ENCODE data around the gene PCDH18. TPM values are rescaled to one million over a fixed set of nuclear protein-coding genes. Genes with fewer than 3 reads are reported as not detected.
"Not testable (repeated sequence)": the region's sequence is repeated elsewhere in the genome, so short reads cannot be mapped to it uniquely, and the experiment has no call there.

Gene PCDH18
- total RNA-seq, 2 experiments from 2014 or later: 0.07 to 0.12 TPM

GRCh38 chr4:137537807-137538206 lies 5.5 kb upstream of the PCDH18 start:
- CTCF ChIA-PET: interaction anchor here (0.6 kb wide), 1 partner anchor 215 kb away, joined by 3 read pairs; no protein-coding TSS in a partner anchor
- intact Hi-C loops (cut with micrococcal nuclease): not testable (repeated sequence)

GRCh38 chr4:137536789-137537561 lies 4.7 kb upstream of the PCDH18 start:
- H3K4me1 Mint-ChIP-seq (ENCODE audit: low read depth): peaks cover 3% of the 10 kb centered on the region
- intact Hi-C loops (cut with micrococcal nuclease): no loop called here
- no peak overlapping the region for H3K27ac Mint-ChIP-seq
- DNase-seq: no peak
- CTCF ChIA-PET: interaction anchor here (0.6 kb wide), 1 partner anchor 215 kb away, joined by 3 read pairs; no protein-coding TSS in a partner anchor
- H3K4me3 Mint-ChIP-seq: no peak overlapping the region
- no peaks in the 10 kb centered on the region for H3K9me3 Mint-ChIP-seq
- POLR2A ChIA-PET: no interaction called here
- no peaks in the 10 kb centered on the region for H3K27me3 Mint-ChIP-seq
- H3K36me3 Mint-ChIP-seq: no peaks in the 10 kb centered on the region

More at GRCh38 chr4:137537807-137538206, 5.5 kb upstream of the PCDH18 start:
- H3K4me3 Mint-ChIP-seq; POLR2A ChIA-PET; H3K9me3 Mint-ChIP-seq; H3K27me3 Mint-ChIP-seq; H3K4me1 Mint-ChIP-seq (ENCODE audit: low read depth); H3K36me3 Mint-ChIP-seq; H3K27ac Mint-ChIP-seq; DNase-seq: not testable (repeated sequence)

- no peak for DNase-seq
- peaks cover 3% of the 10 kb centered on the region for H3K4me1 Mint-ChIP-seq (ENCODE audit: low read depth)
- ChIA-PET POLR2A (no interaction called here), CTCF (no interaction called here)
- no peaks in the 10 kb centered on the region for H3K36me3 Mint-ChIP-seq
- no peak overlapping the region for H3K27ac Mint-ChIP-seq
- intact Hi-C loops (cut with micrococcal nuclease): no loop called here
- H3K9me3 Mint-ChIP-seq: no peaks in the 10 kb centered on the region
- no peak overlapping the region for H3K4me3 Mint-ChIP-seq
- H3K27me3 Mint-ChIP-seq: no peaks in the 10 kb centered on the region
Measured at GRCh38 chr4:137535718-137536117, 3.4 kb upstream of the PCDH18 start.

GRCh38 chr4:137534516-137534915 lies 2.2 kb upstream of the PCDH18 start:
- POLR2A ChIA-PET: no interaction called here

GRCh38 chr4:137533855-137534254 lies 1.6 kb upstream of the PCDH18 start:
- intact Hi-C loops (cut with micrococcal nuclease): no loop called here
- CTCF ChIA-PET: no interaction called here

More at GRCh38 chr4:137534516-137534915, 2.2 kb upstream of the PCDH18 start:
- H3K36me3 Mint-ChIP-seq: no peaks in the 10 kb centered on the region
- intact Hi-C loops (cut with micrococcal nuclease): no loop called here
- H3K27me3 Mint-ChIP-seq: no peaks in the 10 kb centered on the region
- no peak for DNase-seq
- H3K4me1 Mint-ChIP-seq (ENCODE audit: low read depth): peaks cover 3% of the 10 kb centered on the region
- H3K4me3 Mint-ChIP-seq: no peak overlapping the region
- H3K27ac Mint-ChIP-seq: no peak overlapping the region
- CTCF ChIA-PET: no interaction called here
- no peaks in the 10 kb centered on the region for H3K9me3 Mint-ChIP-seq

GRCh38 chr4:137532869-137533236 lies 559 bp upstream of the PCDH18 start:
- H3K4me1 Mint-ChIP-seq (ENCODE audit: low read depth): peaks cover 3% of the 10 kb centered on the region
- CTCF ChIA-PET: no interaction called here
- POLR2A ChIA-PET: no interaction called here
- no peak overlapping the region for H3K4me3 Mint-ChIP-seq
- no peaks in the 10 kb centered on the region for H3K36me3 Mint-ChIP-seq
- H3K27me3 Mint-ChIP-seq: no peaks in the 10 kb centered on the region
- intact Hi-C loops (cut with micrococcal nuclease): no loop called here
- no peaks in the 10 kb centered on the region for H3K9me3 Mint-ChIP-seq
- H3K27ac Mint-ChIP-seq: no peak overlapping the region
- no peak for DNase-seq

More at GRCh38 chr4:137533855-137534254, 1.6 kb upstream of the PCDH18 start:
- Mint-ChIP-seq H3K4me1 (ENCODE audit: low read depth) (peaks cover 3% of the 10 kb centered on the region), H3K36me3 (no peaks in the 10 kb centered on the region), H3K27me3 (no peaks in the 10 kb centered on the region), H3K9me3 (no peaks in the 10 kb centered on the region), H3K4me3 (no peak overlapping the region), H3K27ac (no peak overlapping the region)
- DNase-seq: no peak
- POLR2A ChIA-PET: no interaction called here

GRCh38 chr4:137531168-137531985 lies 917 bp downstream of the PCDH18 start:
- POLR2A ChIA-PET: no interaction called here
- Mint-ChIP-seq H3K4me3 (no peak overlapping the region), H3K4me1 (ENCODE audit: low read depth) (peaks cover 3% of the 10 kb centered on the region), H3K36me3 (no peaks in the 10 kb centered on the region), H3K9me3 (no peaks in the 10 kb centered on the region), H3K27ac (no peak overlapping the region), H3K27me3 (no peaks in the 10 kb centered on the region)
- intact Hi-C loops (cut with micrococcal nuclease): no loop called here
- no peak for DNase-seq
- CTCF ChIA-PET: no interaction called here

GRCh38 chr4:137530176-137530575 lies 2.1 kb downstream of the PCDH18 start:
- Mint-ChIP-seq H3K36me3 (no peaks in the 10 kb centered on the region), H3K27me3 (no peaks in the 10 kb centered on the region), H3K9me3 (no peaks in the 10 kb centered on the region), H3K4me1 (ENCODE audit: low read depth) (peaks cover 3% of the 10 kb centered on the region), H3K4me3 (no peak overlapping the region), H3K27ac (no peak overlapping the region)
- intact Hi-C loops (cut with micrococcal nuclease): no loop called here
- POLR2A ChIA-PET: no interaction called here
- DNase-seq: no peak
- CTCF ChIA-PET: no interaction called here

- H3K4me3 Mint-ChIP-seq: no peak overlapping the region
- DNase-seq: no peak
- CTCF ChIA-PET: no interaction called here
- intact Hi-C loops (cut with micrococcal nuclease): no loop called here
- no peak overlapping the region for H3K27ac Mint-ChIP-seq
- no peaks in the 10 kb centered on the region for H3K36me3 Mint-ChIP-seq
- POLR2A ChIA-PET: no interaction called here
- H3K27me3 Mint-ChIP-seq: no peaks in the 10 kb centered on the region
- H3K4me1 Mint-ChIP-seq (ENCODE audit: low read depth): peaks cover 3% of the 10 kb centered on the region
- no peaks in the 10 kb centered on the region for H3K9me3 Mint-ChIP-seq
Measured at GRCh38 chr4:137529432-137529831, 2.9 kb downstream of the PCDH18 start.

- Mint-ChIP-seq H3K27me3 (no peaks in the 10 kb centered on the region), H3K9me3 (no peaks in the 10 kb centered on the region), H3K4me1 (ENCODE audit: low read depth) (peaks cover 2% of the 10 kb centered on the region)
Measured at GRCh38 chr4:137528673-137529072, 3.6 kb downstream of the PCDH18 start.

GRCh38 chr4:137526681-137527080 lies 5.6 kb downstream of the PCDH18 start:
- intact Hi-C loops (cut with micrococcal nuclease): no loop called here
- H3K4me3 Mint-ChIP-seq: no peak overlapping the region

More at GRCh38 chr4:137528673-137529072, 3.6 kb downstream of the PCDH18 start:
- Mint-ChIP-seq H3K27ac (no peak overlapping the region), H3K36me3 (no peaks in the 10 kb centered on the region), H3K4me3 (no peak overlapping the region)
- POLR2A ChIA-PET: no interaction called here
- intact Hi-C loops (cut with micrococcal nuclease): no loop called here
- CTCF ChIA-PET: no interaction called here
- no peak for DNase-seq

GRCh38 chr4:137524725-137525369 lies 7.4 kb downstream of the PCDH18 start:
- Mint-ChIP-seq H3K4me3 (no peak overlapping the region), H3K27ac (no peak overlapping the region), H3K27me3 (no peaks in the 10 kb centered on the region), H3K9me3 (no peaks in the 10 kb centered on the region), H3K4me1 (ENCODE audit: low read depth) (no peaks in the 10 kb centered on the region), H3K36me3 (no peaks in the 10 kb centered on the region)
- DNase-seq: no peak
- CTCF ChIA-PET: no interaction called here
- intact Hi-C loops (cut with micrococcal nuclease): no loop called here
- POLR2A ChIA-PET: no interaction called here

More at GRCh38 chr4:137526681-137527080, 5.6 kb downstream of the PCDH18 start:
- Mint-ChIP-seq H3K27me3 (no peaks in the 10 kb centered on the region), H3K27ac (no peak overlapping the region), H3K36me3 (no peaks in the 10 kb centered on the region), H3K4me1 (ENCODE audit: low read depth) (no peaks in the 10 kb centered on the region), H3K9me3 (no peaks in the 10 kb centered on the region)
- ChIA-PET POLR2A (no interaction called here), CTCF (no interaction called here)
- DNase-seq: no peak
